Activated CD8-positive, alpha-beta T cell treated with anti-CD3 and anti-CD28 coated beads, Interleukin-2, amount 10 ng/mL, durations not matched to agents 7 days and 5 days (primary cell): ENCODE measurements around the gene UPK1A. TPM values are rescaled to one million over a fixed set of nuclear protein-coding genes. Genes with fewer than 3 reads are reported as not detected.

Experiments used
- ATAC-seq: fragments of 150-1000 bp; cut with Tn5 transposase; one replicate; pipeline ENCODE4 v1.10.0; 2021; ENCODE audit warnings: moderate library complexity
- CTCF ChIA-PET: fragments of 350-600 bp; sonication (Branson Sonifier 250); formaldehyde crosslinking; loops from one replicate; lab custom pipeline; 2021; ENCODE audit warnings: antibody characterized with exemption; lab: Charles Lee
- POLR2A ChIA-PET: fragments of 350-600 bp; sonication (Branson Sonifier 250); formaldehyde crosslinking; loops from one replicate; lab custom pipeline; 2021; ENCODE audit warnings: antibody characterized with exemption; lab: Charles Lee
- DNase-seq: peaks from one replicate; pipeline ENCODE4 v3.0.0-alpha.2; 2020
- H3K27ac Mint-ChIP-seq: one replicate; pipeline ENCODE4 v1.8.0; 2021; ENCODE audit warnings: mild to moderate bottlenecking, mixed read lengths
- H3K27me3 Mint-ChIP-seq: one replicate; pipeline ENCODE4 v1.8.0; 2021; ENCODE audit warnings: low read depth, mixed read lengths
- H3K36me3 Mint-ChIP-seq: one replicate; pipeline ENCODE4 v1.8.0; 2021; ENCODE audit warnings: low read depth, mixed read lengths
- H3K4me1 Mint-ChIP-seq: one replicate; pipeline ENCODE4 v1.8.0; 2021; ENCODE audit warnings: low read depth, mixed read lengths
- H3K4me3 Mint-ChIP-seq: one replicate; pipeline ENCODE4 v1.8.0; 2021; ENCODE audit warnings: mild to moderate bottlenecking, mixed read lengths
- H3K9me3 Mint-ChIP-seq: one replicate; pipeline ENCODE4 v1.8.0; 2022; ENCODE audit warnings: mixed read lengths; ENCODE audit not compliant: insufficient read depth
- total RNA-seq, 2 experiments: library from RNA; stranded (reverse); gene quantifications; one replicate each; pipeline ENCODE4 v1.2.3, GENCODE V29; 2021

UPK1A gene
- total RNA-seq, 2 experiments from 2014 or later = 0.63 to 0.82 TPM

DNA sequence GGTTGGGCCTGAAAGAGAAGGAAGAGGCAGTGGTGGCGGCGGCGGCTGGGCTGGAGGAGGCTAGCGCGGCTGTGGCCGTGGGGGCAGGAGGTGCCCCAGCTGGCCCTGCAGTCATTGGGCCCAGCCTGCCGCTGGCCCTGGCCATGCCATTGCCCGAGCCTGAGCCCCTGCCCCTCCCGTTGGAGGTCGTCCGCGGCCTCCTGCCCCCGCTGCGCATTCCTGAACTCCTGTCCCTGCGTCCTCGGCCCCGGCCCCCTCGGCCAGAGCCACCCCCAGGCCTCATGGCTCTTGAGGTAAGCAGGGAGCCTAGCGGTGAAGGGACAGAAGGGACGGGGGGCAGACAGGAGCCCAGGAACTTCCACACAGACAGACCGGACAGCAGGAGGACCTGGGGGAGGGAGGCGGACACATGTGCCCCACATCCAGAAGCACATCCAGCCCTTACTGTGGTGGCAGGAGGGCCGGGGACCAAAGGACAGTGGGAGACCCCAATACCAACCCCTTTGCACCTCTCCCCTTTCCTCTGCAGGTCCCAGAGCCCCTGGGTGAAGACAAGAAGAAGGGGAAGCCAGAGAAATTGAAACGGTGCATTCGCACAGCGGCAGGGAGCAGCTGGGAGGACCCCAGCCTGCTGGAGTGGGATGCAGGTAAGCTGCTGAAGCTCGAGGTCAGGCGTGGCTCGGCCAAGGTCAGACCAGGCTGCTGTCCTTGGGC is 32.4 kb upstream of the UPK1A start:
- ChIA-PET POLR2A (no interaction called here), CTCF (no interaction called here)
- H3K27me3 Mint-ChIP-seq = no peaks in the 10 kb centered on the region
- H3K9me3 Mint-ChIP-seq = no peaks in the 10 kb centered on the region
- no peak for ATAC-seq
- no peak overlapping the region for H3K4me3 Mint-ChIP-seq
- peaks cover 16% of the 10 kb centered on the region for H3K4me1 Mint-ChIP-seq
- peaks cover 59% of the 10 kb centered on the region for H3K36me3 Mint-ChIP-seq
- no peak overlapping the region for H3K27ac Mint-ChIP-seq
- no peak for DNase-seq

DNA sequence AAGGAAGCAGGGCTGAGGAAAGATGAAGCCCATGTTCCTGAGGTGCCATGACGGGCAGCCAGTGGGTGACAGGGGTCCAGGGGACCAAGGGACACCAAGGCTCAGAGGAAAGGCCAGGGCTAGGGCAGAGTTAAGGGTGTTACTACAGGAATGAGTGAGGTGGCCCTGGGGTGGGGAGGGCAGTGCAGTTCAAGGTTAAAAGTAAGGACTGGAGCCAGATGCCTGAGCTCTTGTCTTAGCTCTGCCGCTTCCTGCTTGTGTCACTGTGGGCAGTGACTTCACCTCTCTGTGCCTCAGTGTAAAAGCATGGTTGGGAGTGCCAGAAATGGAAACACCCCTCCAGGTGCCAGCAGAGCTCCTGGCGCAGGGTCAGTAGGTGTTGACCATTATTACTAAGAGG is 29.7 kb upstream of the UPK1A start:
- POLR2A ChIA-PET = no interaction called here
- Mint-ChIP-seq H3K4me1 (peaks cover 8% of the 10 kb centered on the region), H3K9me3 (no peaks in the 10 kb centered on the region), H3K4me3 (no peak overlapping the region), H3K36me3 (peaks cover 43% of the 10 kb centered on the region), H3K27me3 (no peaks in the 10 kb centered on the region), H3K27ac (no peak overlapping the region)
- CTCF ChIA-PET = no interaction called here
- DNase-seq = no peak
- ATAC-seq = no peak

DNA sequence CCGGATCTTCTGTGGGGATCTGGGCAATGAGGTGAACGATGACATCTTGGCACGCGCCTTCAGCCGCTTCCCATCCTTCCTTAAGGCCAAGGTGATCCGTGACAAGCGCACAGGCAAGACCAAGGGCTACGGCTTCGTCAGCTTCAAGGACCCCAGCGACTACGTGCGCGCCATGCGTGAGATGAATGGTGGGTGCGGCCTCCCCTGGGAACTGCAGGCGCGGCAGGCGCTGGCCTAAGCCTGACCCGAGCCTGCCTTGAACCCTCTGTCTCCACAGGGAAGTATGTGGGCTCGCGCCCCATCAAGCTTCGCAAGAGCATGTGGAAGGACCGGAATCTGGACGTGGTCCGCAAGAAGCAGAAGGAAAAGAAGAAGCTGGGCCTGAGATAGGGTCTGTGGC is 29.2 kb upstream of the UPK1A start:
- Mint-ChIP-seq H3K9me3 (no peaks in the 10 kb centered on the region), H3K4me1 (peaks cover 13% of the 10 kb centered on the region), H3K27ac (no peak overlapping the region), H3K4me3 (no peak overlapping the region), H3K36me3 (peaks cover 38% of the 10 kb centered on the region), H3K27me3 (no peaks in the 10 kb centered on the region)
- ATAC-seq (no peak), DNase-seq (no peak)
- POLR2A ChIA-PET = interaction anchor here (1.2 kb wide), 1 partner anchor 24 kb away, joined by 5 read pairs; no protein-coding TSS in a partner anchor
- CTCF ChIA-PET = no interaction called here

DNA sequence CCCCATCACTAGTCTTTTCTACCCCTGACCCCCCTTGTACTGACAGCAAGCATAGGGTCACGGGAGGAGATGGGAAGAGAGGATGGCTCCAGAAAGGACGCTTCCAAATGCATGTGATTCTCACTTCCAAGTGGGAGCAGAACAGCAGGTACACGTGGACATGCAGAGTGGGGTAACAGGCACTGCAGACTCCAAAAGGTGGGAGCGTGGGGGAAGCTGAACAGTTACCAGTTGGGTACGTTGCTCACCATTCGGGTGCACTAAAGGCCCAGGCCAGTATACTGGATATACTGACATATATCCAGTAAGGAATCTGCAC is 27.0 kb upstream of the UPK1A start:
- Mint-ChIP-seq H3K27me3 (no peaks in the 10 kb centered on the region), H3K4me1 (peaks cover 23% of the 10 kb centered on the region), H3K9me3 (no peaks in the 10 kb centered on the region), H3K27ac (no peak overlapping the region), H3K4me3 (no peak overlapping the region), H3K36me3 (peaks cover 23% of the 10 kb centered on the region)
- ChIA-PET POLR2A (interaction anchor here (1.0 kb wide), 1 partner anchor 9 kb away, joined by 3 read pairs; the partner anchor contains the start of gene COX6B1), CTCF (no interaction called here)
- DNase-seq (no peak), ATAC-seq (no peak)

DNA sequence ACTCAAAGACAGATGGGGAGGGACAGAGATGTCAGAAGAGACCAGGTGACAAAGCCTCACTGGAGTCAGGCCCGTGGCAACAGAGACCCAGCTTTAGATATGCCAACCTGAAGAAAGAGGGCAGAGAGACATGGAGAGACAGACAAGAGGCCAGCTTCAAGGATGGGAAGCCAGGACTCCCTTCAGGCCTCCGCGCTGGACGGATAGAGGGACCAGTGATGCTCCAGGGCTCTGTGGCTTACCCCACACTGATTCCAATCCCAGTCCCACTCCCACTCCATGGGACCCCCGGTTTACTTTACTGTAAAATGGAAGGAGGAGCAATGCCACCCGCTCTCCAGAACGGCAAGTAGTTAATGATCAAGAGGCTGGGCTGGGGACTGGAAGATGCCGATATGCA is 26.5 kb upstream of the UPK1A start:
- no peak overlapping the region for H3K4me3 Mint-ChIP-seq
- DNase-seq (no peak), ATAC-seq (no peak)
- H3K27ac Mint-ChIP-seq = peak overlapping the region; percentile 12
- peaks cover 28% of the 10 kb centered on the region for H3K4me1 Mint-ChIP-seq
- POLR2A ChIA-PET = interaction anchor here (1.0 kb wide), 1 partner anchor 8 kb away, joined by 3 read pairs; the partner anchor contains the start of gene COX6B1
- no peaks in the 10 kb centered on the region for H3K27me3 Mint-ChIP-seq
- H3K9me3 Mint-ChIP-seq = no peaks in the 10 kb centered on the region
- H3K36me3 Mint-ChIP-seq = peaks cover 20% of the 10 kb centered on the region
- CTCF ChIA-PET = no interaction called here

DNA sequence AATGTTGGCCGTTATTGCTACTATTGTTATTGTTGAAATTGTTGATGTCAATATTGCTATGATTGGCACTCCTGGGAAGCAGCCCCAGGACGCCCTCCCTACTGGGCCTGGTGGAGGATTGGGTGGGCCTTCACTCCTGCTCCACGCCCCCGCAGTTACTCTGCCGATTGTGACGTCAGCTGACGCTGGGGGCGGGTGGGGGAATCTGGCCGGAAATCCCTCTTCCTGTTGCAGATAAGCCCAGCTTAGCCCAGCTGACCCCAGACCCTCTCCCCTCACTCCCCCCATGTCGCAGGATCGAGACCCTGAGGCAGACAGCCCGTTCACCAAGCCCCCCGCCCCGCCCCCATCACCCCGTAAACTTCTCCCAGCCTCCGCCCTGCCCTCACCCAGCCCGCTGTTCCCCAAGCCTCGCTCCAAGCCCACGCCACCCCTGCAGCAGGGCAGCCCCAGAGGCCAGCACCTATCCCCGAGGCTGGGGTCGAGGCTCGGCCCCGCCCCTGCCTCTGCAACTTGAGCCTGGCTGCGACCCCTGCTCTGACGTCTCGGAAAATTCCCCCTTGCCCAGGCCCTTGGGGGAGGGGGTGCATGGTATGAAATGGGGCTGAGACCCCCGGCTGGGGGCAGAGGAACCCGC is 24.7 kb upstream of the UPK1A start, which contains the start of gene ETV2:
Gene ETV2, plus strand, starts transcription at position 231 of the 637 bp plus-strand sequence. CDS start 716 bp downstream, outside the sequence.
- Mint-ChIP-seq H3K4me3 (peak within 1 kb of the TSS; percentile 78), H3K27ac (peak within 1 kb of the TSS; percentile 90), H3K9me3 (no peaks in the 10 kb centered on the region), H3K36me3 (peaks cover 11% of the 10 kb centered on the region), H3K4me1 (peaks cover 40% of the 10 kb centered on the region), H3K27me3 (no peaks in the 10 kb centered on the region)
- CTCF ChIA-PET = interaction anchor here (3.2 kb wide), 1 partner anchor 10 kb away, joined by 10 read pairs; no protein-coding TSS in a partner anchor
- ATAC-seq (no peak), DNase-seq (peak; percentile 77)
- POLR2A ChIA-PET = interaction anchor here (0.9 kb wide), 1 partner anchor 115 kb away, joined by 3 read pairs; the partner anchor contains the start of gene HSPB6

DNA sequence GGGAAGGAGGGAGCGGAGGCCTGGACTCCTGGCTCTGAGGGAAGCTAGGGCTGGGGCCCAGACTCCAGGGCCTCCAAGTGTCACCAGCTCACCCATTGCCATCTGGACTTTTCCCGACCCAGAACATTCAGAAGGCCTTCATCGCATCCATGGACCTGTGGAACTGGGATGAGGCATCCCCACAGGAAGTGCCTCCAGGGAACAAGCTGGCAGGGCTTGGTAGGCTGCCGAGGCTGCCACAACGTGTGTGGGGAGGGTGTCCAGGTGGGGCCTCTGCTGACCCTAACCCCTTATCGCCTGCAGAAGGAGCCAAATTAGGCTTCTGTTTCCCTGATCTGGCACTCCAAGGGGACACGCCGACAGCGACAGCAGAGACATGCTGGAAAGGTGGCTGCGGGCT is 24.0 kb upstream of the UPK1A start:
- ChIA-PET CTCF (interaction anchor here (3.2 kb wide), 1 partner anchor 11 kb away, joined by 10 read pairs; no protein-coding TSS in a partner anchor), POLR2A (interaction anchor here (0.7 to 1.8 kb wide), 4 partner anchors 10 to 561 kb away, joined by 3 to 10 read pairs (median 5); partner anchors contain the start of genes HAUS5 and HSPB6)
- H3K27ac Mint-ChIP-seq = peak overlapping the region; percentile 90
- ATAC-seq (no peak), DNase-seq (no peak)
- H3K9me3 Mint-ChIP-seq = no peaks in the 10 kb centered on the region
- peak overlapping the region; percentile 78 for H3K4me3 Mint-ChIP-seq
- H3K27me3 Mint-ChIP-seq = no peaks in the 10 kb centered on the region
- peaks cover 4% of the 10 kb centered on the region for H3K36me3 Mint-ChIP-seq
- H3K4me1 Mint-ChIP-seq = peaks cover 42% of the 10 kb centered on the region

DNA sequence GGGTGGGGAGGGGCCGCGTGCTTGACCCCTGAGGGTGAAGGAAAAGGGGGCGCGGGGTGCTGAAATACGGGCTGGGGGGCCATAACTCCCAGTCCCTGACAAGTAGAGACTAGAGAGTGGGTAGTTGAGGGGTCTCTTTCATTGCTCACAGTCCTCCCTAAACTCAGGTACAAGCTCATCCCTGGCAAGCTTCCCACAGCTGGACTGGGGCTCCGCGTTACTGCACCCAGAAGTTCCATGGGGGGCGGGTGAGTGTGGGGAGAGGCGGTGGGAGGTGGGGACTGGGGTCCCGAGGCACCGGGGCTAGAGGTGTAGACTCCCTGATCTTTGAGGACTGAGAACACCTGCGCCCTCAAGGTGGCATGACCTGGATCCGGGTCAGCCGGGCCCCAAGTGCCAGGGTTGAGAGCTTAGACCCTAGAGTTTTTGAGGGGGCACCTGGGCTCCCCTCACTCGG is 23.5 kb upstream of the UPK1A start:
- ATAC-seq = no peak
- H3K27ac Mint-ChIP-seq = peak overlapping the region; percentile 90
- peak; percentile 27 for DNase-seq
- ChIA-PET POLR2A (interaction anchor here (0.7 to 1.8 kb wide), 5 partner anchors 11 to 562 kb away, joined by 3 to 10 read pairs (median 5); partner anchors contain the start of genes HAUS5 and HSPB6), CTCF (interaction anchor here (0.6 to 3.2 kb wide), 2 partner anchors 12 to 411 kb away, joined by 3 to 10 read pairs; partner anchors contain the start of gene THAP8)
- H3K27me3 Mint-ChIP-seq = no peaks in the 10 kb centered on the region
- H3K36me3 Mint-ChIP-seq = peaks cover 4% of the 10 kb centered on the region
- no peaks in the 10 kb centered on the region for H3K9me3 Mint-ChIP-seq
- peaks cover 44% of the 10 kb centered on the region for H3K4me1 Mint-ChIP-seq
- H3K4me3 Mint-ChIP-seq = peak overlapping the region; percentile 78

DNA sequence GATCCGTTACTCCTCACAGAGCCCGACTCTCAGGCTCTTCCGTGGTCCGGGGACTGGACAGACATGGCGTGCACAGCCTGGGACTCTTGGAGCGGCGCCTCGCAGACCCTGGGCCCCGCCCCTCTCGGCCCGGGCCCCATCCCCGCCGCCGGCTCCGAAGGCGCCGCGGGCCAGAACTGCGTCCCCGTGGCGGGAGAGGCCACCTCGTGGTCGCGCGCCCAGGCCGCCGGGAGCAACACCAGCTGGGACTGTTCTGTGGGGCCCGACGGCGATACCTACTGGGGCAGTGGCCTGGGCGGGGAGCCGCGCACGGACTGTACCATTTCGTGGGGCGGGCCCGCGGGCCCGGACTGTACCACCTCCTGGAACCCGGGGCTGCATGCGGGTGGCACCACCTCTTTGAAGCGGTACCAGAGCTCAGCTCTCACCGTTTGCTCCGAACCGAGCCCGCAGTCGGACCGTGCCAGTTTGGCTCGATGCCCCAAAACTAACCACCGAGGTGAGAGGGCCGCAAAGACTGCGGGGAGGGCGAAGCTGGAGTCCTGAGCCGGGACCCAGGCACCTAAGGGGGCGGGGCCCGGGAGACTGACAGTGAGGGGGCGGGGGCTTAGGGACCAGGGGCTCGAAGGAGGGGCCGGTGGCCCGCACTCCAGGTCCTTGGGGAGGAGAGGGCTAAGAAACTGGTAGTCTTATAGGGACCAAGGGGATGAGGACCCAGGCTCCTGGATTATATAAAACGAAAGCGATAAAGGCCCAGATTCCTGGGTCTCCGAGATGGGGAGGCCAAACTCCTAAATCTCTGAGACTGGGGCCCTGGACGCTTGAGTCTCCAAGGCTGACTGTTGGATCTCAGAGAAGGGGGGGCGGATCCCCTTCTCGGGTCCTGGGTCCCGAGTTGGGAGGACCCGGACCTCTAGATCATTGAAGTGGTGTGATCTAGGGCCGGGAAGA is 22.8 kb upstream of the UPK1A start:
- POLR2A ChIA-PET = interaction anchor here (0.7 to 1.8 kb wide), 6 partner anchors 11 to 562 kb away, joined by 3 to 10 read pairs (median 4); partner anchors contain the start of gene HAUS5
- no peaks in the 10 kb centered on the region for H3K27me3 Mint-ChIP-seq
- CTCF ChIA-PET = interaction anchor here (0.6 to 3.2 kb wide), 5 partner anchors 12 to 485 kb away, joined by 3 to 10 read pairs (median 4); partner anchors contain the start of gene THAP8
- no peaks in the 10 kb centered on the region for H3K9me3 Mint-ChIP-seq
- H3K27ac Mint-ChIP-seq = peak overlapping the region; percentile 90
- H3K4me1 Mint-ChIP-seq = peaks cover 44% of the 10 kb centered on the region
- peaks cover 3% of the 10 kb centered on the region for H3K36me3 Mint-ChIP-seq
- H3K4me3 Mint-ChIP-seq = peak overlapping the region; percentile 78
- ATAC-seq = peak; percentile 48
- DNase-seq = peak; percentile 88

DNA sequence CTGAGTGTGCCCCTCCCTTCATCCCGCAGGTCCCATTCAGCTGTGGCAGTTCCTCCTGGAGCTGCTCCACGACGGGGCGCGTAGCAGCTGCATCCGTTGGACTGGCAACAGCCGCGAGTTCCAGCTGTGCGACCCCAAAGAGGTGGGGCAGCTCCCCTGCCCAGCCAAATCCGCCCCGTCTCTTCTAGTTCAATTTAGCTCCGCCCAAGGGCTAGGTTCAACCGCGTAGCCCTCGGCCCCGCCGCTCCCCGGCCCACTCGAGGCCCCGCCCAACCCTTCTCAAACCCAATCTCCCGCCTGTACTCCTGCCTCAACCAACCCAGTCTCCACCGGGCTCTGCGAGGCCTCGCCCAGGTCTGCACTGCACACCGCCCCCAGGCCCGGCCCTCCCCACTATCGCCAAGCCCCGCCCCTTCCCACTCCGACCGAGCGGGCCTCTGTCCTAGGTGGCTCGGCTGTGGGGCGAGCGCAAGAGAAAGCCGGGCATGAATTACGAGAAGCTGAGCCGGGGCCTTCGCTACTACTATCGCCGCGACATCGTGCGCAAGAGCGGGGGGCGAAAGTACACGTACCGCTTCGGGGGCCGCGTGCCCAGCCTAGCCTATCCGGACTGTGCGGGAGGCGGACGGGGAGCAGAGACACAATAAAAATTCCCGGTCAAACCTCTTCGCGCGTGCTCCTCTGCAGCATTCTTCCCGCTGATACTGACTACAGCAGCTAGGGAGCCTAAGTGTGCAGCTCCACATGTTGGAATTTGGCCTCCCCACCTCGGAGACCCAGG is 21.9 kb upstream of the UPK1A start:
- ATAC-seq (peak; percentile 86), DNase-seq (peak; percentile 99)
- H3K4me1 Mint-ChIP-seq = peaks cover 50% of the 10 kb centered on the region
- H3K36me3 Mint-ChIP-seq = peaks cover 9% of the 10 kb centered on the region
- H3K27ac Mint-ChIP-seq = peak overlapping the region; percentile 90
- H3K9me3 Mint-ChIP-seq = no peaks in the 10 kb centered on the region
- ChIA-PET POLR2A (interaction anchor here (0.6 to 1.8 kb wide), 6 partner anchors 12 to 251 kb away, joined by 3 to 7 read pairs (median 5); partner anchors contain the start of gene HAUS5), CTCF (interaction anchor here (1.0 to 3.2 kb wide), 6 partner anchors 13 to 484 kb away, joined by 3 to 10 read pairs (median 4); no protein-coding TSS in a partner anchor)
- H3K27me3 Mint-ChIP-seq = no peaks in the 10 kb centered on the region
- H3K4me3 Mint-ChIP-seq = peak overlapping the region; percentile 78
